CD14-positive monocyte (primary cell): ENCODE results near the gene GRIK4. TPM values are rescaled to one million over a fixed set of nuclear protein-coding genes. Genes with fewer than 3 reads are reported as not detected.

Source experiments
- DNase-seq, 3 donors: peaks; one replicate each; pipeline ENCODE4 v3.0.0-alpha.2; 2011 to 2022
- H2AFZ ChIP-seq: 2 replicates; pipeline ENCODE4 v1.6.0; 2012; ENCODE audit warnings: mild to moderate bottlenecking, low read depth, low read length, inconsistent platforms; ENCODE audit not compliant: insufficient read depth, poor library complexity, severe bottlenecking
- H3K27ac ChIP-seq, 2 donors: 1 replicate in 1 of 2; 2 replicates in 1 of 2; pipeline ENCODE4 v1.5.1; 2012 to 2013; ENCODE audit warnings: low read length in 2 of 2, control low read depth in 1 of 2, inconsistent platforms in 1 of 2, low read depth in 1 of 2, mild to moderate bottlenecking in 1 of 2
- H3K27me3 ChIP-seq, 2 donors: one replicate each; pipeline versions ENCODE4 v1.6.0 to v1.6.1; 2011 to 2013; ENCODE audit warnings: low read length in 2 of 2; ENCODE audit not compliant: control insufficient read depth in 2 of 2, insufficient read depth in 2 of 2
- H3K36me3 ChIP-seq, 2 donors: replicated peaks in 1 of 2; 1 replicate in 1 of 2; 2 replicates in 1 of 2; pipeline versions ENCODE4 v1.5.1 to v1.6.1; 2012 to 2013; ENCODE audit warnings: low read length in 2 of 2, control low read depth in 1 of 2, inconsistent platforms in 1 of 2, mild to moderate bottlenecking in 1 of 2; ENCODE audit not compliant: insufficient read depth in 2 of 2, control insufficient read depth in 1 of 2
- H3K4me1 ChIP-seq, 2 donors: 1 replicate in 1 of 2; 2 replicates in 1 of 2; pipeline versions ENCODE4 v1.5.1 to v1.6.1; 2012 to 2013; ENCODE audit warnings: low read length in 2 of 2, control low read depth in 1 of 2, inconsistent platforms in 1 of 2, mild to moderate bottlenecking in 1 of 2, moderate library complexity in 1 of 2; ENCODE audit not compliant: insufficient read depth in 2 of 2, control insufficient read depth in 1 of 2
- H3K4me2 ChIP-seq: replicated peaks from 2 replicates; pipeline ENCODE3; 2012; ENCODE audit warnings: low read length, moderate library complexity, mild to moderate bottlenecking; ENCODE audit not compliant: poor library complexity, severe bottlenecking; ENCODE audit errors: extremely low read depth
- H3K4me3 ChIP-seq, 3 experiments: fragments of 200-600 bp in 1 of 3; sonication (generic) in 1 of 3; replicated peaks in 1 of 3; 1 replicate in 2 of 3; 2 replicates in 1 of 3; pipeline ENCODE4 v1.5.1; 2011 to 2013; ENCODE audit warnings: low read length in 3 of 3, mild to moderate bottlenecking in 3 of 3, control low read depth in 2 of 3, low read depth in 2 of 3, inconsistent platforms in 1 of 3, moderate library complexity in 1 of 3
- H3K79me2 ChIP-seq: 2 replicates; pipeline ENCODE4 v1.6.0; 2012; ENCODE audit warnings: mild to moderate bottlenecking, control low read depth, inconsistent platforms, low read length, moderate library complexity; ENCODE audit not compliant: insufficient read depth
- H3K9ac ChIP-seq: 2 replicates; pipeline ENCODE4 v1.6.0; 2017; ENCODE audit warnings: low read length, mild to moderate bottlenecking; ENCODE audit not compliant: insufficient read depth, poor library complexity, severe bottlenecking
- H3K9me3 ChIP-seq, 2 donors: replicated peaks in 1 of 2; 1 replicate in 1 of 2; 2 replicates in 1 of 2; pipeline versions ENCODE4 v1.5.1 to v1.6.1; 2012 to 2013; ENCODE audit warnings: low read length in 2 of 2, control low read depth in 1 of 2; ENCODE audit not compliant: control insufficient read depth in 1 of 2, insufficient read depth in 1 of 2
- H4K20me1 ChIP-seq: 2 replicates; pipeline ENCODE4 v1.6.0; 2012; ENCODE audit warnings: mild to moderate bottlenecking, low read length, control low read depth, moderate library complexity; ENCODE audit not compliant: insufficient read depth
- H3K27ac Mint-ChIP-seq, 7 donors: one replicate each; pipeline ENCODE4 v1.8.0; 2020; ENCODE audit warnings: mild to moderate bottlenecking in 7 of 7, mixed read lengths in 7 of 7, moderate library complexity in 6 of 7, inconsistent platforms in 2 of 7
- H3K27me3 Mint-ChIP-seq, 3 donors: one replicate each; pipeline ENCODE4 v1.8.0; 2021 to 2022; ENCODE audit warnings: low read depth in 3 of 3, mild to moderate bottlenecking in 3 of 3, mixed read lengths in 3 of 3, moderate library complexity in 3 of 3, inconsistent platforms in 1 of 3
- H3K36me3 Mint-ChIP-seq, 2 donors: one replicate each; pipeline ENCODE4 v1.8.0; 2020; ENCODE audit warnings: mixed read lengths in 2 of 2, inconsistent platforms in 1 of 2, mild to moderate bottlenecking in 1 of 2
- H3K4me1 Mint-ChIP-seq: one replicate; pipeline ENCODE4 v1.8.0; 2020; ENCODE audit warnings: mild to moderate bottlenecking, mixed read lengths
- H3K4me3 Mint-ChIP-seq, 2 donors: one replicate each; pipeline ENCODE4 v1.8.0; 2020; ENCODE audit warnings: mild to moderate bottlenecking in 2 of 2, mixed read lengths in 2 of 2, moderate library complexity in 1 of 2
- H3K9me3 Mint-ChIP-seq, 7 donors: one replicate each; pipeline ENCODE4 v1.8.0; 2020 to 2022; ENCODE audit warnings: mixed read lengths in 7 of 7, mild to moderate bottlenecking in 6 of 7, moderate library complexity in 6 of 7, inconsistent platforms in 2 of 7
- WGBS: methylation state at CpG from one replicate; pipeline ENCODE4 v1.1.5; 2013; ENCODE audit warnings: missing lambda C conversion rate; ENCODE audit not compliant: insufficient coverage; 5-methylcytosine and 5-hydroxymethylcytosine counted together
- intact Hi-C, 2 donors: fragments of 100-400 bp; cut with micrococcal nuclease; formaldehyde crosslinking; loops; one replicate each; pipeline versions ENCODE4 v1.15.0 to v1.15.1; 2023
- polyA plus RNA-seq, 3 donors: library from polyadenylated mRNA; depleted of rRNA in 1 of 3; unstranded in 2 of 3; stranded (reverse) in 1 of 3; fragments of 300-500 nt in 2 of 3; fragments of >200 nt in 1 of 3; fragmentation: Illumina TruSeq in 2 of 3; gene quantifications; 1 replicate in 2 of 3; 2 replicates in 1 of 3; pipeline ENCODE4 v1.2.3, GENCODE V29; 2012 to 2021
- TF ChIP-seq, protein P1 (sequence below): fragments of 200-600 bp; IDR thresholded peaks from one replicate; pipeline ENCODE4 v1.8.0; 2022; ENCODE audit warnings: antibody characterized with exemption, mild to moderate bottlenecking

The GRIK4 gene
- polyA plus RNA-seq, 3 donors, result not detected

DNA sequence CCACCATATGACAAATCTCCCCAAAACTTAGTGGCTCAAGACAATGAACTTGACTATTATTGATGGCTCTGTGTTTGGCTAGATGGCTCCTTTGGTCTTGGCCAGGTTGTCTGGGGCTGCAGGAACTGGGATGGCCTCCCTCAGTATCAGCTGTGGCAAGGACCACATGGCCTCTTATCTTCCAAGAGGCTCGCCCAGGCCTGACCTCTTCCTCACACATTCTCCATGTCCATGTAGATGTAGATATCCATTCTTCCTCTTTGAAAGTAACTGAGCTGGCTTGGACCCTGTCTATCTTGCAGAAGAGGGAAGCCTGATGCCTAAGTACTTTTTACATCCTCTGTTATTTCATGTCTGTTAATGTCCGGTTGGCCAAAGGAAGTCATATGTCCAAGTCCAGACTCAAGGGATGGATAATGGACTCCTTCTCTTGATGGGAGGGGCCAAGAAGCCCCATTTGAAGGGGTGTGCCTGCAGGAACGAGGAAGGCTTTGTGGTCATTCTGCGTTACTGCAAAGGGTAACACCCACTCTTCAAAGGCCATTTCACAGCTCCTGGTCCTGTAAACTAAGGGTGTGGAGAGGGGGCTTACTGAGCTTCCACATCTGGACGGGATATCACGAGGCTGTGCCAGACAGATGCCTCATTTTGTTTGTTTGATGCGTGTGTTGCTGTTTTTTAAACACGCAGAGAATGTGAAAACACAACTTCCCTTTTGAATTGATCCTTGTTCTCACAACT lies 87.1 kb downstream of the GRIK4 start:
- Histone ChIP-seq H3K27me3 (no peaks in the 10 kb centered on the region), H3K9ac (no peak overlapping the region), H3K79me2 (no peaks in the 10 kb centered on the region), H3K4me3 (no peak overlapping the region), H3K4me1 (no peaks in the 10 kb centered on the region), H2AFZ (no peak overlapping the region), H3K36me3 (no peaks in the 10 kb centered on the region), H3K27ac (no peak overlapping the region), H3K9me3 (no peaks in the 10 kb centered on the region), H4K20me1 (no peaks in the 10 kb centered on the region), H3K4me2 (no peak overlapping the region)
- H3K4me3 Mint-ChIP-seq, result no peak overlapping the region
- H3K27me3 Mint-ChIP-seq, result peaks cover 5 to 12% (median 11%) of the 10 kb centered on the region in 3 donors
- DNase-seq, result no peak
- TF ChIP-seq, protein P1, sequence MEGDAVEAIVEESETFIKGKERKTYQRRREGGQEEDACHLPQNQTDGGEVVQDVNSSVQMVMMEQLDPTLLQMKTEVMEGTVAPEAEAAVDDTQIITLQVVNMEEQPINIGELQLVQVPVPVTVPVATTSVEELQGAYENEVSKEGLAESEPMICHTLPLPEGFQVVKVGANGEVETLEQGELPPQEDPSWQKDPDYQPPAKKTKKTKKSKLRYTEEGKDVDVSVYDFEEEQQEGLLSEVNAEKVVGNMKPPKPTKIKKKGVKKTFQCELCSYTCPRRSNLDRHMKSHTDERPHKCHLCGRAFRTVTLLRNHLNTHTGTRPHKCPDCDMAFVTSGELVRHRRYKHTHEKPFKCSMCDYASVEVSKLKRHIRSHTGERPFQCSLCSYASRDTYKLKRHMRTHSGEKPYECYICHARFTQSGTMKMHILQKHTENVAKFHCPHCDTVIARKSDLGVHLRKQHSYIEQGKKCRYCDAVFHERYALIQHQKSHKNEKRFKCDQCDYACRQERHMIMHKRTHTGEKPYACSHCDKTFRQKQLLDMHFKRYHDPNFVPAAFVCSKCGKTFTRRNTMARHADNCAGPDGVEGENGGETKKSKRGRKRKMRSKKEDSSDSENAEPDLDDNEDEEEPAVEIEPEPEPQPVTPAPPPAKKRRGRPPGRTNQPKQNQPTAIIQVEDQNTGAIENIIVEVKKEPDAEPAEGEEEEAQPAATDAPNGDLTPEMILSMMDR, result no peak
- H3K4me1 Mint-ChIP-seq, result no peaks in the 10 kb centered on the region
- H3K9me3 Mint-ChIP-seq, result no peaks in the 10 kb centered on the region
- intact Hi-C loops, result no loop called here
- H3K36me3 Mint-ChIP-seq, result no peaks in the 10 kb centered on the region
- no peak overlapping the region for H3K27ac Mint-ChIP-seq
- WGBS, result no CpG with 5 or more reads among the region's 8 CpGs

DNA sequence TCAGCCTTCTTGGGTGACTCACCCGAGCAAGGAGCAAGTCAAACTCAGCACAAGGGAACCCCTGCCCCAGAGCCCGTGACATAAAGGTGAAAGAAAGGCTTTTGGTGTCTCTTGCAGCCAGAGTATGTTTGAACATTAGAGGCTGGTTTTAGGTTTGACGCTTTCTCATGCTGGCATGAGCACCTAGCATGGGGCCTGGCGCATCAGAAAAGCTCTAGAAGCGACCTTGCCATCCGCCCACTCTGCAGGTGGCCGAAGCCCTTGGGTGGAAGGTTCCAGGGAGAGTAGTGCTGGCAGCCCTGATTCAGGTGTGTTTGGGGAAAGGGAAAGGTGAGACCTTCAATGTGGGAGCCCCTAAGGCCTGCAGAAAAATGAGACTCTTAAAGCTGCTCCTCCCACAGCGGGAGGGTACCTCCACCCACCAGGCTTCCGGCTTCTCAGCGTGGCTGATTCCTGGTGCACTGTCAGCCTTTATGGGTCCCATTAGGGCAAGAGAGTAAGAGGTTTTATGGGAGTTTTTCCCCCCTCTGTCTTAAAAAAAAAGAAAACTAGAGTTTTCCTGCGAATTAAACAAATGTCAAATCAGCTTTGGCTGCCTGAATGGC lies 88.4 kb downstream of the GRIK4 start:
- no peaks in the 10 kb centered on the region for H3K9me3 Mint-ChIP-seq
- peaks cover 6 to 10% (median 10%) of the 10 kb centered on the region in 3 donors for H3K27me3 Mint-ChIP-seq
- Histone ChIP-seq H4K20me1 (no peaks in the 10 kb centered on the region), H3K4me2 (no peak overlapping the region), H3K36me3 (no peaks in the 10 kb centered on the region), H3K9ac (no peak overlapping the region), H3K79me2 (no peaks in the 10 kb centered on the region), H3K4me3 (no peak overlapping the region), H2AFZ (no peak overlapping the region), H3K4me1 (no peaks in the 10 kb centered on the region), H3K27ac (no peak overlapping the region), H3K27me3 (no peaks in the 10 kb centered on the region), H3K9me3 (no peaks in the 10 kb centered on the region)
- no peaks in the 10 kb centered on the region for H3K4me1 Mint-ChIP-seq
- H3K4me3 Mint-ChIP-seq, result no peak overlapping the region
- H3K27ac Mint-ChIP-seq, result no peak overlapping the region
- TF ChIP-seq, protein P1, result no peak
- 94% methylated on average over 6 of the region's 11 CpGs for WGBS
- intact Hi-C loops, result no loop called here
- DNase-seq, result no peak
- H3K36me3 Mint-ChIP-seq, result no peaks in the 10 kb centered on the region
